HTERT RPE-1 (cell line): ENCODE data around the gene FGF18.

Source experiments
- in situ Hi-C: fragments of 300-500 bp; cut with MboI; formaldehyde crosslinking; loops from 4 replicates; pipeline ENCODE4 v1.14.3; 2020; ENCODE audit warnings: low sequenced_read_pairs

FGF18 gene

DNA sequence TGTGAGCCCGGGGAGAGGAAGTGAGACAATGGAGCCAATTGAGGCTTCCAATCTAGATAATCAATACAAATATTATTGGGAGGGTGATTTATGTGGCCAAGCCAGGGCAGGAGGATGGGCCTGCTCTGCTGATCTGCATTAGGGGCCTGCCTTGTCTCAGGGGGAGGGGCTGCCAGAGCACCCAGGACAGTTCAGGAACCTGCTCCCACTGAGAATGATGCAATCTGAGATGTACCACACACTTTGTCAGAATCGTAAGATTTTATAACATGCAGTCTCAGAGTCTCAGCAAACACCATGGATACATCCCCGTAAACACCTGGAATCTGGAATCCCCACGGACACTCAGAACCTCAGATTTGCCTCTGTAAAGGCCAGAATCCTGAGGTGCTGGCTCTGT, 19.3 kb downstream of the FGF18 start:
- in situ Hi-C loops: no loop called here

DNA sequence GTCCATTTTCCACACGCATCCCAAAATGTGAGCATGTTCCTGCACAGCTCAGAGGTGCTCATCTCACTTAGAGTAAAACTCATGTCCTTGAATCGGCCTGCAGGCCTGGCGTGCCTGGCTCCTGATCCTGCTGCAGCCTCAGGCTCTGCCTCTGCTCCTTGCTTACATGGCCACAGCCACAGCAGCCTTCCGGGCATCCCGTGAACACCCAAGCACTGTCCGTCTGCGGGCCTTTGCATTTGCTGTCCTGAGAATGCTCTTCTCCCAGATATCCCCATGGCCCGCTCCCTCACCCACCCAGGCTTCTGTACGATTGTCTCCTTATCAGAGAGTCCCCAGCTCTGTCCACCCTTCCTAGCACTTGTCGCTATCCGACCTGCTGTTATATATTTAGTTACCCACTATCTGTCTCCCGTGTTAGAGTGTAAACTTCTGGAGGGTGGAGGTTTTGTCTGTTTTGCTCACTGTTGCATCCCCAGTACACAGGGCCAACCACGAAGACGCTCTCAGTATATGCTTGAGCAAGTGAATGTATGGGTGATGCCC, 21.9 kb downstream of the FGF18 start:
- in situ Hi-C loops: no loop called here

DNA sequence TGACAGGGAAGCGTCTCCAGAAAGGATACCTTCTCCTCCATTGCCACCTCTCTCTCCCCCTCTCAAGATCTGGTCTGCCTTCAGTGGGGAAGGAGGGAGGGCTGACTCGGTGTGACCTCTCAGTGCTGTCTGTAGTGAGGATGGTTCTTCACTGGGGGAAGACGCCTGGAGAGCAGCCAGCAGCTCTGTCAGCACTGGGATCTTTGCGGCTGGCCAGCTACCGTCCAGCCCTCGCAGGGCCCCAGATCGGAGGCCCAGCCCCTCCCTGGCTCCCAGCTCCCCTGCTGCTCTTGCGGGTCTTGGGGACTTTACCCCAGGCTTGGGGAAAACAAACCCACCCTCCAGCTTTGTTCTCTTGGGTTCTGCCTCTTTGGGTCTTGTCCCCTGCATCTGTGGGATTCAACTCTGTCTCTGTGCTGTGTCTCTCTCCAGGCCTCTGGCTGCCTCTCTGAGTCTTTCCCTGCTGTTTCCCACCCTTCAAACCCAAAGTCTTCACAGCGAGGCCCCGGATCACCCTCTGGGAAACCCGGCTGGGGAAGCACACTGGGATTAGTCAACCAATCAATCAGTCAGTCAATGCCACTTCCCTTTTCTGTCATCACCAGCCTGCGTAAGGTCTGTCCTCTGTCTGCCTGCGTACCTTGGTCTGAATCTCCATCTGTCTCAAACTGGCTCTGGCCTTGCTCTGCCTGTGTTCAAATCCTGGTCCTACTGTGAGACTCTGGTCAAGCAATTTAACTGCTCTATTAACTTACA, 23.0 kb downstream of the FGF18 start:
- in situ Hi-C loops: no loop called here

DNA sequence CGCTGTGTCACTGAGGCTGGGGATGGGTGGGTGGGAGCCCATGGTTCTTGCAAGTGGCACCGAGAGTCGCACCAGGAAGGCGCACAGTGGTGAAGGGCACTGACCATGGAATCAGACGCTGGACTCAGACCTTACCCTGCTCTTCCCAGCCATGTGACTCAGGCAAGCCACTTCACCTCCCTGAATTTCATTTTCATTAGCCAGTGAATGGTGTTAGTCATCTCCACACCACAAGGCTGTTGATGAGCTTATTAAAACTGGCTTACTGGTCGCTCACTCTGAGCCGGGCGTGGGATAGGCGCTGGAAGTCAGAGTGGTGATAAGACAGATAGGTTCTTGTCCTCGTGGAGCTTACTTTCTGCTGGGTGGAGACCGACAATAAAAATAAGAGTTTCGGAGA, 25.1 kb downstream of the FGF18 start:
- in situ Hi-C loops: no loop called here

DNA sequence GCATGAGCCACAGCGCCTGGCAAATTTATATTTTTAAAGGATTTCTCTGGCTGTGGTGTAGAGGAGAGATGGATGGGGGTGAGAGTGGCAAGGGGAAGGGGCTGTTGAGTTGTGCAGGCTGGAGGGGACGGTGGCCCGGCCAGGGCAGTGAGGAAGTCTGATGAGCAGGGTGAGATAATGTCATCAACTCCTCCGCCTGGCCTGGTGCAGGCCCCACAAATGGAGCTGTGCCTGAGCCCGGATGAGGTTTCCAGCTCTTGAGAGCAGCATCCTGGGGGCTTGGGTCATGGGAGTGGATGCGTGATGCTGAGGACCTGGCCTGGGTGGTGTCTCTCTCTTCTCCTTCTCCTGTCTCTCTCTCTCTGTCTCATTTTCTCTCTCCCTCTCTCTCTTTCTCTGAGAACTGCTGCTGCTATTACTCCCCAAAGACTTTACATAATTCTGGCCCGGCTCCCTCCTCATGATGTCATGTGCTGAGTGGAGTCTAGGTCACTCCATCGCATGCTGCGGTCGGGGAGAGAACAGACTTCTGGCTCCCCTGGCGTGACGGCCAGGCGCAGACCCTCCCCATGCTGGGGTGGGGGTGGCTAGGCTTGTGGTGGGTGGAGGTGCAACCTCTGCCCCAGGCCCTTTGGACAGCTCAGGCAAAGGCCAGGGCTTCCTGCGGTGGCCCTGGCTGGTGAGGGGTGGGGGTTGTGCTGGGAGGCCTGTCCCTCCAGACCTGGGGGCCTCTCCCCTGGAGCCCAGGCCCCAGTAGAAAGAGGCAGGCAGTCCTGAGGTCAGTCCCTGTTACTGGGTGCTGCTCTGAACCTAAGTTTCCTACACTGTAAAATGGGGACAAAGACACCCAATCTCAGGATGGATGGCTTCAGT, 26.4 kb downstream of the FGF18 start:
- in situ Hi-C loops: no loop called here

DNA sequence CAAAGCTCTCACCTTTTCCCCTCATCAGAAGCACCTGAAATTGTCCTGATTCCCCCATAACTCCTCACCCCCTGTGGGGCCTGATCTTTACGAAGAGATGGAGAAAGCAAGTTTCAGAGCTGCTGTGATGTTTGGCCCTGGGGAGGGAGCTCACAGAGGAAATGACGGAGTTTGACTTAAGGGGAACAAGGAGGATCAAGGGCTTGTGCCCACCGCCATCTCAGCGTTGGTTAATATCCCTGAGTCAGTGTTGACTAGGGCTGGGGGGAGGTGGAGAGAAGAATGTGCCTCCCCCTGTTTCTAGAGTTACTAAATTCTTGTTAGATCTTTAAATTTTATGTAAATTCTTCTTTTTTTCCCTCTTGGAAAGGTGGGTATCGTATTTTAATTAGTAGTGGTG, 27.8 kb downstream of the FGF18 start:
- in situ Hi-C loops: no loop called here

DNA sequence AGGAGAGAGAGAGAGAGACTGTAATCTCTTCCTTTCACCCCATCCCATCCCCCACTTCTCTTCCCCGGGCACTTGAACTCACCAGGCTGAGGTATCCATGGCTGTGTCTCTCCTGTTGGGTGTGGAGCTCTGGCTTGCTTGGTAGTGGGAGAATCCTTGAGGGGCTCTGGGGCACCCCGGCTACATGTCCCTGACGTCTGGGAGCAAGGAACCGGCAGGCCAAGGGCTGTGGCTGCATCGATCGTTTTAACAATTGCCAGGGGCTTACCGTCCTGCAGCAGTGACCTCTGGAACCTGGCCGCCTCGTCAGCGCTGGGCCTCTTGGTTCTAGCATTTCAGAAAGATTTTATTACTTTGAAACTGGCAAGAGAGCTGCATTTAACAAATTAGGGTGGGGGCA, 30.0 kb downstream of the FGF18 start:
- in situ Hi-C loops: no loop called here

DNA sequence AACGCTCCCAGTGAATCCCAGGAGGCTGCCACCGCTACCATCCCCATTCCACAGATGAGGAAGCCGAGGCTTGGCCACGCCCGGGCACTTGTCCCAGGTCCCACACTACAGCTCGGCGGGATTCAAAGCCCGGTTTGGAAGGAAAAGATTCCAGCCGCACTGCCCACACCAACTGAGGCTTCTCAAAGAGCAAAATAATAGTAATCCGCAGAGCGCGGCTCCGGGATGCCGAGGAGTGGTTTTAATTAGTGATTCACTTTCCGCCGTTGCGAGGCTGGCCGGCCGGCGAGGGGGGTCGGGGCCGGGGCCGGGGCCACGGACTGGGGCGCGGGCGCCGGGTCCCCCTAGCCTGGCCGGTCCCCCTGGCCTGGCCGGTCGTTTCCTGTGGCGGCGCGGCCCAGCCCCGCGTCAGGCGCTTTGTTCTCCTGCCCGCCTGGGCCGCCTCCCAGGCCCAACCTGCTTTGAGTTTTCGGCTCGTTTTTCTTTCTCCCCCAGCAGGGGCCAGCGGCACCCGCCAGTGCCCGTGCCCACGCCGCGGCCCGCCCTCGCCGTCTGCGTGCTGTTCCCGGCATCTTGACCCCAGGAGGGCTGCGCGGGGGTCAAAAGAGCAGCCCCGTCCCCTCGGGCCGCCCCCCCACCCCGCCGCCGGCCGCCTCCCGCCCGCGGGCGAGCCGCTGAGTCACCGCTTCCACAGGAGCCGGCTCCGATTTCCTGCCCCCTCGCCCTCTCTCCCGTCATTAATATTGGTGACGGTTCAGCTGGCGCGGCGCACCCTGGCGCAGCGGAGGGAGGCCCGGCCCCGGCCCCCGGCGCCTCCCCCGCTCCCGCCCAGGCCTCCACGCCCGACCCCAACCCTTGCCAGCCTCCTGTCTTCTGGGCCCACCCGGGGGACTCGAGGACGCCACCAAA, 31.2 kb downstream of the FGF18 start:
- in situ Hi-C loops: no loop called here

DNA sequence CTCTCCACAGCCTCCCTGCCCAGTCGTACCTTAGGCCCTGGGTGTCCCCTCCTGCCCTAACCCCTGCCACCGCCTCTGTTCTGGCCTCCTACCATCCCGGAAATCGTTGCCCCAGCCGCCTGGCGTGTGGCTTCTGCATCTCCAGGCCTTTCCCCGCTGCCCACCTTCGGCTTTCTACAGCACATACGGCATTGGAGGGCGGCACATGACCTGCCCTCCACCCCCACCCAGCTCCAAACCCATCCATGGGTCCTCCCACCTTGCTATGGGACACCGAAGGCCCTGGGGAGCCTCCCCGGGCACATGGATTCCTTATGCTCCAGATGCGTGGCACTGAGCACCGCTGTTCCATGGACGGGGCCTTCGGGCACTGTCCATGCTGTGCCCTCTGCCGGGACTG, 32.0 kb downstream of the FGF18 start:
- in situ Hi-C loops: no loop called here

DNA sequence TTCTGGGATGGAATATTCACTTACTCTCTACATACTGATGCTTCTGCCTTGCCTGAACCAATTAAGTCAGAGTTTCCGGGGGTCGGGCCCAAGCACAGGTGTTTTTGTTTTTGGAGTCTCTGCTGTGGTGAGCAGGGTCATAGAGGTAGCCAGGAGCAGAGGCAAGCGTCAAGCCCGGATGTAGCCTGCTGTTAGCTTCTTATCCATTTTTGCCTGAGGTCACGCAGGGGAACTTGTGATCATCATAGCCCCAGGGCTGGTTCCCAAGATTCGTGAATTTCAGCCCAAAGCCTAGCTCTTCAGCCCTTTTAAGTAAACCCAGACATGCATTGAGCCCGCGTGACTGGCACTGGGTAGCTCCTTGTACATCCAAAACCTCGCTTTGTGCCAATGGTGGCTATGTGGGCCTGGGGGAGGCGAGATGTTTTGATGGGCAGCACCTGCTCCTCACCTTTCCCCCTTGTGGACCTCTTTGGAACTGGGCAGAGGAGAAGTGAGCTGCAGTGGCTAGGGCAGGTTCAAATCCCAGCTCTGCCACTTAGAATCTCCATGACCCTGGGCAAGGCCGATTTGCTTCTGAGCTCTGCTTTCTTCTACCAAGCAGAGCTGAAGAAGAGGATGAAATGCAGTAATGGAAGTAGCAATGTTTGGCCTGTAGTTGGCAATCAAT, 33.7 kb downstream of the FGF18 start:
- in situ Hi-C loops: no loop called here

DNA sequence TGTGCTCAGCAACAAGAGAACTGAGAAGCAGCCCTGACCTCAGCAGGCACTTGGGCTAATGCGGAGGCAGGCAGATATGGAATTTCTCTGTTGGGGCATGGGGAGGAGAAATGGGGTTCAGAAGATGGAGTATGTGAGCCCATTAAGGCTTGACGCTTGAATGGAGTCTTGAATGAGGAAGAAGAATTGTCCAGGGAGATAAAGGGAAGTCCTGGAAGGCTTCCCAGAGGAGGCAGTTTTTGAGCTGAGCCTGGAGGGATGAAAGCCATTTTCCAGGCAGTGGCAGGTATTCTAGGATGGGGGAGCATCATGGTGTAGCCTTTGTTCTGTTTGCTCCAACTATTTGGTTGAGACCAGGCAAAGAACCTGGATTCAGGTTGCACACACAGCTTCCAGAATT, 34.5 kb downstream of the FGF18 start:
- in situ Hi-C loops: no loop called here

DNA sequence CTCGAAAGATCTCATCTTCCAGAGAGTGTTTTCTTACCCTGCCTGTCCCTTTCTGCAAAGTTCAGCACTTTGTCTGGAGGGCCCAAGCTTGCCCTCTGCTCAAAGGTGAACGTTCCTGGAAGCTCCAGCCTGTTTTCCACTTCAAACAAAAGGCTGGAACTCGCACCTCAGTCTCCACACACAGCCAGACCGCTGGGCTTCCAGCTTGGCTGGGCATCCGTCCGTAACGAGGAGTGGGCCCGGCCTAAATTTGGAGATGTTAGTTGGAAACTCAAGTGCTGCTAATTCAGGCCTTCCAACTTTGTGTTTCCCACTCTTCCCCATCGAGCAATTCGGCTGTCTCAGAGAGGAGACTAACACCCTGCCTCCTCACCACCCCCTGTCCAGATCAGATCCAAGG, 35.1 kb downstream of the FGF18 start:
- in situ Hi-C loops: no loop called here

DNA sequence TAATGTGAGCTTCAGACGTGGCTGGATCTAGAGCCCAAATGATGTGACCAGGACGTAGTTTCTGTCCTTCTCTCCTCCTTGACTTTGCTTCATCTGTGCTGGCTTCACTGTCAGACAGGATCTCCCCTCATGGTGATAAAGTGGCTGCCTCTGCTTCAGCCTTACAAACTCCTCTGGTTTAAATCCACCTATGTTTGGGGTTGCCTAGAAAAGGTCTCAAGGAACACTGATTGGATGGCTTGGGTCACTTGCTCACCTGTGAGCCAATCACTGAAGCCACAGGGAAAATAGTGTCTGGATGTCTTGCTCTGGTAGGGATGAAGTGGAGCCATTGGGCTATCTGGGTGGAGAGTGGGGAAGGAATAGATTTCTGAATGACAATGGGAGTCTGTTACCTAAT, 36.1 kb downstream of the FGF18 start:
- in situ Hi-C loops: no loop called here

DNA sequence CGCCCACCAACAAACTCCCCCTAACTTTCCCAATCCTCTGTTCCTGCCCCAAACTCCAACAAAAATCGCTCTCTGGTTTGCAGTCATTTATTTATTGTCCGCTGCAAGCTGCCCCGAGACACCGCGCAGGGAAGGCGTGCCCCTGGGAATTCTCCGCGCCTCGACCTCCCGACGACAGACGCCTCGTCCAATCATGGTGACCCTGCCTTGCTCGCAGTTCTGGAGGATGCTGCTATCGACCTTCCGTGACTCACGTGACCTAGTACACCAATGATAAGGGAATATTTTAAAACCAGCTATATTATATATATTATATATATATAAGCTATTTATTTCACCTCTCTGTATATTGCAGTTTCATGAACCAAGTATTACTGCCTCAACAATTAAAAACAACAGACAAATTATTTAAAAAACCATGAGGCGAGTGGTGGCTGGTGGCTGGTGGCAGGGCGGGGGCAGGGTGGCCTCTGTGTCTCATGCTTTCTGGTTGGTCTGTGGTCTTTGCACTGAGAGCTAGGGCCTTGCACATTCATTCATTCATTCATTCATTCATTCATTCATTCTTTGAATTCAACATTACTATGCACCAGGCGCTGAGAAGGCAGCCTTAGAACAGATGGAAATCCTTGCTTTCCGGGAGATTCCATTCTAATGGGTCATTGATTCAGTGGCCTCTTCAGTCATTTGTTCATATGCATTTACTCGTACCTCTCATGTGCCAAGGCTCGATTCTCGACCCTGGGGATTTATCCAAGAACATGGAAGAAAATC, 37.9 kb downstream of the FGF18 start:
- in situ Hi-C loops: no loop called here

DNA sequence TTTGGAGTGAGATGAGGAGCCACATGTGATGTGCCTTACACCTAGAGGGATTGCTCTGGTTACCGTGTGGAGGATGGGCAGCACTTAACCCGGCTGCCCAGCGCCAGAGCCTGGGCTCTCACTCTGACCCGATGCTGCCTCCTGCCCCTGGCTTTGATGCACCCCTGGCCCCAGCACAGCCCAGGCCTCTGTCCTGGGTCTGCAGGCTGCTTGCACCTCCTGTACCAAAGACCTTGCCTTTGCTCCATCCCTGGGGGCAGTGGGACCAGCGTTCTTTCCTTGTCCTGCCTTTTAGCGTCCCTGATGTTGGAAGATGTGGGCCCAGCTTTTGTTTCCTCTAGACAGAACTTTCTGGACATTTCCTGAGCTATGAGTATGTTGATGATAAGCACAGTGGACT, 40.4 kb downstream of the FGF18 start:
- in situ Hi-C loops: no loop called here

DNA sequence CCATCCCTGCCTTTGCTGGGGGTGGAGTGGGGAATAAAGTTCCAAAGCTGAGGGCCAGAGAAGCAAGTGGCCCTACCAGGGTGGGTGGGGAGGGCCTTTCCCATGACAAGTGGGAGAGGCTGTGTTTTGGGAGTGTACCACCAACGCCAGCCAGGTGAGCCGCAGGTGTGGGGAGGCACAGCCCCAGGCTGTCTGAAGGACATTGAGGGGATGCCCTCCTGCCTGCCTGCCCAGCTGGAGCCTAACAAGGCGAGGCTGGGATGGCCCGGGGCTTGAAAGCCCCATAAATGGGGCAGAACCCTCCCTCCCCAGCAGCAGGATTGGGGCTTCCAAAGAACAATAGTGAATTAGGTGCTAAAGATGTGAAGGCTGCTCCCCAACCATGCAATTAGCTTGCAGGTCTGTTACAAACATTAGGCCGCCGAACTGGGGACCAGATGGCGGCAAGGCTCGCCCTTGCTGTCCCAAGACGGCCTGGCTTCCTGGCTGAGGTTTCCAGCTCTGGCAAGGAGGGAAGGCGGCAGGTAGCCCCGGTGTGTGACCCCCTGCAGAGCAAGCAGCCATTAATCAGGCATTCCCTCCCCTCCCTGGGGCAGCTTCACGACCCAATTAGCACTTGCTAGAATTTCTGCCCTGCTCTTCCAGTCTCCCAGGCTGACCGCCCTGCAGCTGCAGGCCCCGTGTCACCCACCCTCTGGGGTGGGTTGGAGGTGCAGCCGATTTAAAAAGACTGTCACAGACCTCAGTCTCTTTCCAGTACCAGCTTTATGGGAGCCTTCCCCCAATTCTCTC, 42.9 kb downstream of the FGF18 start:
- in situ Hi-C loops: no loop called here

DNA sequence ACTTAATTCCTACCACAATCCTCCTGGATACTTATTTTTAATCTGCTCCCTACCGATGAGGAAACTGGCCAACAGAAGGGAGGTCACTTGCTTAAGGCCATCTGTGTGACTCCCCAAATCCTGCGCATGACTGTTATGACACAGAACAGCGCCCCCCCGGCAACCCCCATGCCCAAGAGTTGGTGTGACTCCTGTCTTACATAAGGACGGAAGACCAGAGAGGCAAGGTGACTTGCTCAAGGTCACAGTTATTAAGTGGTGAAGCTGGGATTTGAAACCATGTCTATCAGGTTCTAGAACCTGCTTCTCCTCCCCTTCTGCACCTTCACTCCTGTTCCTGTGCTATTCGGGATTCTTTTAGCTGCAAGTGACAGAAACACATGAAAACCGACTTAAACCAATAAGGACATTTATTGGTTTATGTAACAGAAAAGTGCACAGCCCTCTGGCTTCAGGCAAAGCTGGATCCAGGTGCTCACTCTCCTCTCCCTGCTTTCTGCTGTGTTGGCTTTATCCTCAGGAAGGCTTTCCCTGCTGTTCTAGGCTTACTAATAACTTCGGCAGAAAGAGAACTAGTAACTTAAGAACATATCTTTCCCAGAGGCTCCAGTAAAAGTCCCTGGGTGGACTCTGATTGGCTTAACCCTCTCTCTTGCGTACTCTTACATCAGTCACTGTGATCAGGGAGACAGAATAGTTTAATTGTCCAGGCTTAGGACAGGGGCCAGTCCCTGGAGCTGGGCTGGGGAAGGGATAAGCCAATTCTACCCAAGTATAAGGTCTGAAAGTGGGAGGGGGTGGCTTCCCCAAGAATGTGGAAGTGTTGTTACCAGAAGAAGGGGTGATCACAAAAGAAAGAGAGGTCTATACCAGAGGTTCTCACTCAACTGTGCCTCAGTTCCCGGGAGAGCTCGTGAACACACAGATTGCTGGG, 43.7 kb downstream of the FGF18 start:
- in situ Hi-C loops: no loop called here

DNA sequence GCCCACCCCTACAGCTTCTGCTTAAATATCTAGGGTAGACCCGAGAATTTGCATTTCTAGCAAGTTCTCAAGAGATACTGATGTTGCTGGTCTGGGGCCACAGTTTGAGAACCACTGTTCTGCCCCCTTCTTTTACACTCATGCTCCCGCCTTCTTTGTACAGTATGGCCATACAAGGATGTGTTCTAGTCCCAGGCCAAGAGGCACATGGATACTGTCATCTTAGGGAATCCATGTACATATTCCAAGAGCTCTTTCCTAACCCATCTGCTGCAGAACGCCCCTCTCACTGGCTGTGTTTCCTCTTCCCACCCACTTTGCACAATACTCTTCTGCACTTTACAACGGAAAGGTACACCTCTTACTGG, 44.4 kb downstream of the FGF18 start:
- in situ Hi-C loops: no loop called here
